GM12878 (cell line): Measurements from ENCODE around the gene OSBPL2. TPM values are rescaled to one million over a fixed set of nuclear protein-coding genes. Genes with fewer than 3 reads are reported as not detected.

Experiments used
- ATAC-seq: fragments of 200-7000 bp; cut with Tn5 transposase; 3 replicates; pipeline ENCODE4 v1.9.1; 2020; ENCODE audit warnings: mild to moderate bottlenecking, moderate library complexity
- BruUV-seq: library from RNA; stranded (reverse); fragments of 400-500 nt; replicated peaks from 2 replicates; lab custom pipeline; 2021; lab: Mats Ljungman, UMichigan
- CTCF ChIA-PET: fragments of 300-600 bp; sonication (Branson Sonifier 250); formaldehyde crosslinking; extraction: SDS; loops from one replicate; lab custom pipeline; 2021; ENCODE audit warnings: inconsistent platforms; lab: Yijun Ruan, JAX
- POLR2A ChIA-PET: fragments of 350-600 bp; formaldehyde crosslinking; extraction: SDS; loops from one replicate; lab custom pipeline; 2021; ENCODE audit warnings: inconsistent platforms; lab: Charles Lee
- RAD21 ChIA-PET: fragments of 300-600 bp; sonication (Branson Sonifier 250); formaldehyde crosslinking; loops from one replicate; lab custom pipeline; 2023; ENCODE audit warnings: antibody characterized with exemption; ENCODE audit not compliant: unreplicated experiment; lab: Charles Lee
- SMC1A ChIA-PET: fragments of 300-600 bp; sonication (Branson Sonifier 250); formaldehyde crosslinking; loops from one replicate; lab custom pipeline; 2023; ENCODE audit not compliant: unreplicated experiment, uncharacterized antibody; lab: Charles Lee
- DNase-seq: peaks from one replicate; pipeline ENCODE4 v3.0.0-alpha.2; 2011; ENCODE audit warnings: low read depth, low spot score
- FAIRE-seq: peaks from 3 replicates; lab custom pipeline; 2011; peaks lifted over from hg19 to GRCh38; lab: Jason Lieb, UNC
- H2AFZ ChIP-seq: 2 replicates; pipeline ENCODE4 v1.6.0; 2011; ENCODE audit warnings: low read depth, low read length, control low read depth; ENCODE audit not compliant: control insufficient read depth
- H3K27ac ChIP-seq: 2 replicates; pipeline ENCODE4 v1.5.1; 2011; ENCODE audit warnings: control low read depth; ENCODE audit not compliant: control insufficient read depth, insufficient read depth
- H3K27me3 ChIP-seq, 2 experiments: replicated peaks in 1 of 2; 2 replicates each; pipeline versions ENCODE4 v1.6.0 to v1.6.1; 2011; ENCODE audit warnings: low read length in 1 of 2; ENCODE audit not compliant: control insufficient read depth in 2 of 2, insufficient read depth in 2 of 2
- H3K36me3 ChIP-seq, 2 experiments: 2 replicates each; pipeline ENCODE4 v1.5.1; 2011; ENCODE audit warnings: low read length in 1 of 2; ENCODE audit not compliant: control insufficient read depth in 2 of 2, insufficient read depth in 2 of 2
- H3K4me1 ChIP-seq: 2 replicates; pipeline ENCODE4 v1.6.1; 2011; ENCODE audit warnings: mild to moderate bottlenecking, low read length, moderate library complexity, mixed read lengths; ENCODE audit not compliant: control insufficient read depth, insufficient read depth
- H3K4me2 ChIP-seq: 2 replicates; pipeline ENCODE4 v1.6.0; 2011; ENCODE audit warnings: control low read depth; ENCODE audit not compliant: control insufficient read depth, insufficient read depth
- H3K4me3 ChIP-seq: fragments of 200-600 bp; sonication (generic); 2 replicates; pipeline ENCODE4 v1.5.1; 2016
- H3K79me2 ChIP-seq: 2 replicates; pipeline ENCODE4 v1.6.0; 2011; ENCODE audit warnings: low read length; ENCODE audit not compliant: control insufficient read depth, insufficient read depth
- H3K9ac ChIP-seq: 2 replicates; pipeline ENCODE4 v1.8.0; 2011; ENCODE audit warnings: low read length, control low read depth, mixed read lengths; ENCODE audit not compliant: control insufficient read depth, insufficient read depth
- H3K9me3 ChIP-seq: replicated peaks from 3 replicates; pipeline ENCODE4 v1.5.1; 2011; ENCODE audit warnings: mild to moderate bottlenecking, low read length; ENCODE audit not compliant: control insufficient read depth, insufficient read depth
- H4K20me1 ChIP-seq: 2 replicates; pipeline ENCODE4 v1.6.0; 2011; ENCODE audit not compliant: control insufficient read depth, insufficient read depth
- CHD1 ChIP-seq: IDR thresholded peaks from 2 replicates; pipeline ENCODE4 v1.6.1; 2012; ENCODE audit warnings: low read depth, low read length, improper control_type of control experiment
- EED ChIP-seq: sonication (generic); IDR thresholded peaks from 2 replicates; pipeline ENCODE4 v1.6.1; 2016; ENCODE audit warnings: antibody characterized with exemption, low read depth
- EGR1 ChIP-seq, 2 experiments: IDR thresholded peaks; 1 replicate in 1 of 2; 2 replicates in 1 of 2; pipeline ENCODE4 v1.6.1; 2011 to 2012; ENCODE audit warnings: low read depth in 2 of 2, low read length in 2 of 2, borderline replicate concordance in 1 of 2, mild to moderate bottlenecking in 1 of 2, moderate library complexity in 1 of 2
- GABPA ChIP-seq: IDR thresholded peaks from 2 replicates; pipeline ENCODE4 v1.6.1; 2014; ENCODE audit warnings: antibody characterized with exemption, low read depth, mild to moderate bottlenecking, inconsistent platforms
- MYC ChIP-seq: IDR thresholded peaks from 2 replicates; pipeline ENCODE4 v1.6.1; 2011; ENCODE audit warnings: mild to moderate bottlenecking, low read length, moderate library complexity, inconsistent platforms; ENCODE audit not compliant: insufficient read depth, insufficient replicate concordance, insufficient read length, severe bottlenecking
- PML ChIP-seq: IDR thresholded peaks from 2 replicates; pipeline ENCODE4 v1.6.1; 2012; ENCODE audit warnings: low read length, inconsistent platforms
- SIX5 ChIP-seq: IDR thresholded peaks from 2 replicates; pipeline ENCODE4 v1.6.1; 2011; ENCODE audit warnings: mild to moderate bottlenecking, low read depth, low read length, moderate library complexity; ENCODE audit not compliant: severe bottlenecking
- STAT1 ChIP-seq: fragments of 450-650 bp; conservative IDR thresholded peaks from 2 replicates; pipeline ENCODE4 v1.6.1; 2014; ENCODE audit warnings: antibody characterized with exemption, mild to moderate bottlenecking
- TCF3 ChIP-seq: IDR thresholded peaks from 2 replicates; pipeline ENCODE4 v1.6.1; 2012; ENCODE audit warnings: low read depth, mild to moderate bottlenecking, low read length, borderline replicate concordance; ENCODE audit not compliant: insufficient read depth
- ZSCAN29 ChIP-seq: fragments of 450-650 bp; IDR thresholded peaks from 2 replicates; pipeline ENCODE4 v1.6.1; 2017; ENCODE audit warnings: mild to moderate bottlenecking, moderate library complexity
- WGBS: methylation state at CpG from one replicate; pipeline ENCODE4 v1.1.6; 2016; ENCODE audit warnings: low lambda C conversion rate; ENCODE audit not compliant: insufficient replicate concordance, insufficient coverage; ENCODE audit errors: missing lambda C conversion rate; 5-methylcytosine and 5-hydroxymethylcytosine counted together
- in situ Hi-C: fragments of 300-500 bp; cut with MboI; formaldehyde crosslinking; loops from 9 replicates; pipeline ENCODE4 v1.14.3; 2018; ENCODE audit warnings: mixed read lengths
- intact Hi-C: fragments of 100-400 bp; cut with micrococcal nuclease; formaldehyde crosslinking; loops from one replicate; pipeline ENCODE4 v1.14.2; 2022; ENCODE audit not compliant: unreplicated experiment
- polyA plus RNA-seq, 11 experiments: library from polyadenylated mRNA; depleted of rRNA in 4 of 11; unstranded in 6 of 11; stranded (reverse) in 5 of 11; fragments of >200 nt; fragmentation: Nextera tagmentation in 4 of 11; fragmentation: Illumina TruSeq in 1 of 11; extraction: Ambion mirVana in 4 of 11; extraction: Trizol in 1 of 11; gene quantifications; 1 replicate in 1 of 11; 2 replicates in 10 of 11; pipeline versions ENCODE4 v1.2.1 to v1.2.3, GENCODE V29; 2011 to 2016; ENCODE audit warnings: inconsistent platforms in 2 of 11, missing spikeins in 2 of 11, low read depth in 1 of 11
- total RNA-seq, 4 experiments: library from RNA; depleted of rRNA in 3 of 4; stranded (reverse); fragments of >200 nt in 3 of 4; fragmentation: Illumina TruSeq in 1 of 4; extraction: Trizol in 1 of 4; gene quantifications; 2 replicates each; pipeline versions ENCODE4 v1.2.1 to v1.2.3, GENCODE V29; 2013 to 2021
- TF ChIP-seq, protein P1 (sequence below), 3 experiments: IDR thresholded peaks in 2 of 3; conservative IDR thresholded peaks in 1 of 3; 2 replicates each; pipeline ENCODE4 v1.5.1; 2011; ENCODE audit warnings: low read depth in 3 of 3, low read length in 3 of 3, mild to moderate bottlenecking in 3 of 3, control low read depth in 2 of 3, moderate library complexity in 2 of 3, inconsistent platforms in 1 of 3, mixed read lengths in 1 of 3; ENCODE audit not compliant: control insufficient read depth in 2 of 3, insufficient read depth in 1 of 3; ENCODE audit errors: extremely low read depth in 1 of 3
- TF ChIP-seq, protein P2 (sequence below): IDR thresholded peaks from 2 replicates; pipeline ENCODE4 v1.6.1; 2012; ENCODE audit warnings: mild to moderate bottlenecking, low read depth, low read length

The OSBPL2 gene
- total and polyA plus RNA-seq, 10 of the 15 experiments (the other 5 are each of a cell fraction or from before 2014, with no cell fraction given): 2.8 to 22.3 (median 14.7) TPM

DNA sequence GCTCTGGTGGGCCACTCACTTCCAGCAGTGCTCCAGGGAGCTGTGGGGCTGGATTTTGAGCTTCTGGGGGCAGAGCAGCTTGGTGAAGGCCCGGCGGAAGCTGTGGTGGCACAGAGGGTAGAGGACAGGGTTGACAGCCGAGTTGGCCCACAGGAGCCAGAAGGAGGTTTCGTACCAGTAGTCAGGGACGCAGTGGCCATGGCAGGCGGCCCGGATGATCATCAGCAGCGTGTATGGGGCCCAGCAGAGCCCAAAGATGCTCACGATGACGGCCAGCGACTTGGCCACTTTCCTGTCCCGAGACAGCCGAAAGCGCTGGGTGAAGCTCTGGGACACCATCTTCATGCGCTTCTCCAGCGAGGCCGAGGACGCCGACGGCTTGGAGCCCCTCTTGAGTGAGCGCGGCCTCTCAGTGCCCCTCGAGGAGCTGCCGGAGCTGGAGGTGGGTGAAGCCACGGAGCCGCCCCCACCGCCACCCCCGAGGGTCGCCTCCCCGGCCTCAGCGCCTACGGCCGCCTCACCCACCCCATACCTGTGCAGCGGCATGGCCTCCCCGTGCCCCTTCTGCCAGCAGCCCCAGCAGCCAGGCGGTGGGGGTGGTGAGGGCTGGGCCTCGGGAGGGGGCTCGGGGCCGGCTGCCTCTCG lies 22.2 kb upstream of the OSBPL2 start (continued):
- TF ChIP-seq, protein P1, sequence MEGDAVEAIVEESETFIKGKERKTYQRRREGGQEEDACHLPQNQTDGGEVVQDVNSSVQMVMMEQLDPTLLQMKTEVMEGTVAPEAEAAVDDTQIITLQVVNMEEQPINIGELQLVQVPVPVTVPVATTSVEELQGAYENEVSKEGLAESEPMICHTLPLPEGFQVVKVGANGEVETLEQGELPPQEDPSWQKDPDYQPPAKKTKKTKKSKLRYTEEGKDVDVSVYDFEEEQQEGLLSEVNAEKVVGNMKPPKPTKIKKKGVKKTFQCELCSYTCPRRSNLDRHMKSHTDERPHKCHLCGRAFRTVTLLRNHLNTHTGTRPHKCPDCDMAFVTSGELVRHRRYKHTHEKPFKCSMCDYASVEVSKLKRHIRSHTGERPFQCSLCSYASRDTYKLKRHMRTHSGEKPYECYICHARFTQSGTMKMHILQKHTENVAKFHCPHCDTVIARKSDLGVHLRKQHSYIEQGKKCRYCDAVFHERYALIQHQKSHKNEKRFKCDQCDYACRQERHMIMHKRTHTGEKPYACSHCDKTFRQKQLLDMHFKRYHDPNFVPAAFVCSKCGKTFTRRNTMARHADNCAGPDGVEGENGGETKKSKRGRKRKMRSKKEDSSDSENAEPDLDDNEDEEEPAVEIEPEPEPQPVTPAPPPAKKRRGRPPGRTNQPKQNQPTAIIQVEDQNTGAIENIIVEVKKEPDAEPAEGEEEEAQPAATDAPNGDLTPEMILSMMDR (IDR thresholded peaks at IDR 0.05 in 2 of 3, conservative IDR thresholded peaks at IDR 0.05 in 1 of 3; ENCODE audit: control insufficient read depth in 2 of 3, extremely low read depth in 1 of 3, insufficient read depth in 1 of 3, low read depth in 3 of 3, low read length in 3 of 3): no peak

DNA sequence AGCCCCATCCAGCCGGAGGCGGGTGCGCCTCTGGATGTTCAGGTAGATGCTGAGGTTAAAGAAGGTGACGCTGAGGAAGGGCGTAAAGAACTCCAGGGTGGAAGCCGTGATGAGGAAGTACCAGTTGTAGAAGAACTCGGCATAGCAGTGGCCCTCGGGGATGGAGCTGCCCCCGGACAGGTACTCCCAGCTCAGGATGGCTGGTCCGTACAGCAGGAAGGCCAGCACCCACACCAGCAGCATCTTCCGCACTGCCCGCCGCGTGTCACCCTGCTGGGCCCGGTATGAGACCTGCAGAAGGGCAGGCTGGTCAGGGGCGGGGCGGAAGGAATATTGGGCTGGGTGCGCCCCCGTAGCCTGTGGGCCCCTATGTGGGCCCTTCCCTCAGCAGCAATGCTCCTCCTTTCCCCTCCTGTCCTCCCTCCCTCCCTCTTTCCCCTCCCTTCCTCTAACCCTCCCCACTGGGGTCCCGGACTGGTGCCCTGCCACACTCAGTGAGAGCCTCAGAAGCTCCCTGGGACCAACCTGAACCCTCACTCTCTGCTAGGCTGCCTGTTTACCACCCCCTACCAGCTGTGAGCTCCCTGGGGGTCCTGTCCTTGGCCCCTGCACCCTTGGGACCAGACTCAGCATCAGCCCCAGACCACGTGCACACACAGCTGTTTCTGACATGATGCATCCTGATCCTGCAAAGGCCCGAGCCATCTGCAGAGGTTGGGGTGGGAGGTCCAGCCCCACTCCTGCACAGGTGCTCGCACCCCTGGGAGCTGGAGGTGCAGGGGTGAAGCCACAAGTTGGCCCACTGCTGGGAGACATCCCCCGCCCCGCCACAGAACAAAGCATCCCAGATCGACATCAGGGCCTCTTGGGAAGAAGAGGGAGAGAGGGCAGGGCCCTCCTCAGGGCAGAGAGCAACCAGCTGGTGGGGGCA lies 21.4 kb upstream of the OSBPL2 start:
- no peak overlapping the region for H3K4me3 ChIP-seq
- no peaks in the 10 kb centered on the region for H3K36me3 ChIP-seq
- CTCF ChIA-PET: no interaction called here
- no peaks in the 10 kb centered on the region for H3K79me2 ChIP-seq
- in situ Hi-C loops: no loop called here
- no peak overlapping the region for H3K4me2 ChIP-seq
- SMC1A ChIA-PET: no interaction called here
- no peak overlapping the region for H3K27ac ChIP-seq
- H3K4me1 ChIP-seq: no peaks in the 10 kb centered on the region
- ATAC-seq: no peak
- no peak for FAIRE-seq
- RAD21 ChIA-PET: no interaction called here
- no peak overlapping the region for H3K9ac ChIP-seq
- WGBS: 37% methylated on average over 22 of the region's 26 CpGs
- POLR2A ChIA-PET: no interaction called here
- no peaks in the 10 kb centered on the region; the same call in 1 of the 2 replicates for H4K20me1 ChIP-seq
- no peak overlapping the region for H2AFZ ChIP-seq
- H3K27me3 ChIP-seq: peaks cover 1 to 10% of the 10 kb centered on the region in 2 experiments; a peak in 3 of 4 replicates
- intact Hi-C loops: no loop called here
- no peak for DNase-seq
- no TSS peak for BruUV-seq
- no peaks in the 10 kb centered on the region for H3K9me3 ChIP-seq
- TF ChIP-seq SIX5 (no peak), STAT1 (no peak), GABPA (no peak), CHD1 (no peak), PML (no peak), EED (no peak), ZSCAN29 (no peak), MYC (no peak), TCF3 (no peak), EGR1 (IDR thresholded peaks at IDR 0.05; ENCODE audit: borderline replicate concordance in 1 of 2, low read depth in 2 of 2, low read length in 2 of 2) (no peak)
- TF ChIP-seq, protein P2, sequence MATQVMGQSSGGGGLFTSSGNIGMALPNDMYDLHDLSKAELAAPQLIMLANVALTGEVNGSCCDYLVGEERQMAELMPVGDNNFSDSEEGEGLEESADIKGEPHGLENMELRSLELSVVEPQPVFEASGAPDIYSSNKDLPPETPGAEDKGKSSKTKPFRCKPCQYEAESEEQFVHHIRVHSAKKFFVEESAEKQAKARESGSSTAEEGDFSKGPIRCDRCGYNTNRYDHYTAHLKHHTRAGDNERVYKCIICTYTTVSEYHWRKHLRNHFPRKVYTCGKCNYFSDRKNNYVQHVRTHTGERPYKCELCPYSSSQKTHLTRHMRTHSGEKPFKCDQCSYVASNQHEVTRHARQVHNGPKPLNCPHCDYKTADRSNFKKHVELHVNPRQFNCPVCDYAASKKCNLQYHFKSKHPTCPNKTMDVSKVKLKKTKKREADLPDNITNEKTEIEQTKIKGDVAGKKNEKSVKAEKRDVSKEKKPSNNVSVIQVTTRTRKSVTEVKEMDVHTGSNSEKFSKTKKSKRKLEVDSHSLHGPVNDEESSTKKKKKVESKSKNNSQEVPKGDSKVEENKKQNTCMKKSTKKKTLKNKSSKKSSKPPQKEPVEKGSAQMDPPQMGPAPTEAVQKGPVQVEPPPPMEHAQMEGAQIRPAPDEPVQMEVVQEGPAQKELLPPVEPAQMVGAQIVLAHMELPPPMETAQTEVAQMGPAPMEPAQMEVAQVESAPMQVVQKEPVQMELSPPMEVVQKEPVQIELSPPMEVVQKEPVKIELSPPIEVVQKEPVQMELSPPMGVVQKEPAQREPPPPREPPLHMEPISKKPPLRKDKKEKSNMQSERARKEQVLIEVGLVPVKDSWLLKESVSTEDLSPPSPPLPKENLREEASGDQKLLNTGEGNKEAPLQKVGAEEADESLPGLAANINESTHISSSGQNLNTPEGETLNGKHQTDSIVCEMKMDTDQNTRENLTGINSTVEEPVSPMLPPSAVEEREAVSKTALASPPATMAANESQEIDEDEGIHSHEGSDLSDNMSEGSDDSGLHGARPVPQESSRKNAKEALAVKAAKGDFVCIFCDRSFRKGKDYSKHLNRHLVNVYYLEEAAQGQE: no peak
